Brain microvascular endothelial cell (primary cell): Measurements from ENCODE around the gene CKAP5.
A peak's percentile ranks its signal among the peaks of the same experiment; 100 is the strongest.

Experiments used
- DNase-seq: peaks from one replicate; pipeline ENCODE4 v3.0.0-alpha.2; 2020
- H3K27ac ChIP-seq: fragments of 250-450 bp; sonication (Bioruptor Pico); 2 replicates; pipeline ENCODE4 v1.5.1; 2020; ENCODE audit warnings: mild to moderate bottlenecking, moderate library complexity
- H3K27me3 ChIP-seq: fragments of 250-450 bp; sonication (Bioruptor Pico); replicated peaks from 2 replicates; pipeline ENCODE4 v1.5.1; 2020; ENCODE audit warnings: mild to moderate bottlenecking
- H3K36me3 ChIP-seq: fragments of 250-450 bp; sonication (Bioruptor Pico); replicated peaks from 2 replicates; pipeline ENCODE4 v1.5.1; 2020; ENCODE audit warnings: mild to moderate bottlenecking
- H3K4me3 ChIP-seq: 2 replicates; pipeline ENCODE4 v1.5.1; 2011; ENCODE audit warnings: low read depth, mild to moderate bottlenecking, control low read depth, low read length, moderate library complexity
- in situ Hi-C: cut with HindIII; loops from 2 replicates; pipeline ENCODE4 v1.10.0; 2017; ENCODE audit warnings: low sequenced_read_pairs, low pct_ligation_motif_present
- TF ChIP-seq, protein P1 (sequence below): IDR thresholded peaks from 2 replicates; pipeline ENCODE4 v1.5.1; 2011; ENCODE audit warnings: low read depth, mild to moderate bottlenecking, moderate library complexity, low read length, control low read depth, inconsistent platforms; ENCODE audit errors: missing control alignments

Gene CKAP5

DNA sequence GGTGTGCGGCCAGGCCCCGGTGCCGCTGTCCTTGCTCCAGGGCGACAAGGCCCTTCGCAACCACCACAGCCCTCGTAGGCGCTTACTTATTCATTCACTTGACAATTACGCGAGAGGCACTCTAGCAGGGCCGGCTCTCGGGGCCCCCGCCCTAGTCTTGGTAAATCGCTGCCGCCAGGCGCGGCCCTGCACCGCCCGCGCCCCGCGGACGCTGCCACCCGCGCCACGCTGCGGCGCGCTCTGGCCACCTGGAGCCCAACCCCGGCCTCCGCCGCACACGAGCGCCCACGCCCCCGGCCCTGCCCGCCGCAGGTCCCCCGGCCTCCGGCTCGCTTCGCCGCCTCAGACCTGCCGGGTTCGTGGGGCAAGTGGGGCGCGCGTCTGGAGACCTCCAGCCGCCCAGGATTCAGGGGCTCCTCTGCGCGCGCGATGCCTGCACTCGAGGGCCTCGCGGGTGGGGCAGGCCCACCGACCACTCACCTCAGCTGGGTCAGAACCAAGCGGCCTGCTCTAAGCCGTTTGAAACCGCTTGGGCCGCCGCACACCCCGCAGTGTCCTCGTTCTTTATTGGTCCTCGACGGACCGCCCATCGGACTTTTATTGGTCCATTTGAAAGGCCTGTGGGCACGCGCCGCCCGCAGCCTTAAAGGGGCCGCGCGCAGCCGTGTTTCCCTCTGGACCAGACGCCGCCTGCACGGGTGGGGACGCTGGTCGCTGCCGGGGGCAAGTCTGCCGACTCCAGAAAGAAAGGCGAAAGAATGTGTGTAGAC lies at the start of gene CKAP5:
Gene CKAP5 (minus strand): TSS at position 541 of the 770 bp plus-strand sequence. CDS start 25,049 bp downstream, outside the sequence.
- peak; percentile 90 for DNase-seq
- Histone ChIP-seq H3K27me3 (no peaks in the 10 kb centered on the region), H3K27ac (peak within 1 kb of the TSS; percentile 80), H3K4me3 (peak within 1 kb of the TSS; percentile 94), H3K36me3 (no peaks in the 10 kb centered on the region)
- in situ Hi-C loops, result no loop called here
- TF ChIP-seq, protein P1, sequence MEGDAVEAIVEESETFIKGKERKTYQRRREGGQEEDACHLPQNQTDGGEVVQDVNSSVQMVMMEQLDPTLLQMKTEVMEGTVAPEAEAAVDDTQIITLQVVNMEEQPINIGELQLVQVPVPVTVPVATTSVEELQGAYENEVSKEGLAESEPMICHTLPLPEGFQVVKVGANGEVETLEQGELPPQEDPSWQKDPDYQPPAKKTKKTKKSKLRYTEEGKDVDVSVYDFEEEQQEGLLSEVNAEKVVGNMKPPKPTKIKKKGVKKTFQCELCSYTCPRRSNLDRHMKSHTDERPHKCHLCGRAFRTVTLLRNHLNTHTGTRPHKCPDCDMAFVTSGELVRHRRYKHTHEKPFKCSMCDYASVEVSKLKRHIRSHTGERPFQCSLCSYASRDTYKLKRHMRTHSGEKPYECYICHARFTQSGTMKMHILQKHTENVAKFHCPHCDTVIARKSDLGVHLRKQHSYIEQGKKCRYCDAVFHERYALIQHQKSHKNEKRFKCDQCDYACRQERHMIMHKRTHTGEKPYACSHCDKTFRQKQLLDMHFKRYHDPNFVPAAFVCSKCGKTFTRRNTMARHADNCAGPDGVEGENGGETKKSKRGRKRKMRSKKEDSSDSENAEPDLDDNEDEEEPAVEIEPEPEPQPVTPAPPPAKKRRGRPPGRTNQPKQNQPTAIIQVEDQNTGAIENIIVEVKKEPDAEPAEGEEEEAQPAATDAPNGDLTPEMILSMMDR, result peak; percentile 7

DNA sequence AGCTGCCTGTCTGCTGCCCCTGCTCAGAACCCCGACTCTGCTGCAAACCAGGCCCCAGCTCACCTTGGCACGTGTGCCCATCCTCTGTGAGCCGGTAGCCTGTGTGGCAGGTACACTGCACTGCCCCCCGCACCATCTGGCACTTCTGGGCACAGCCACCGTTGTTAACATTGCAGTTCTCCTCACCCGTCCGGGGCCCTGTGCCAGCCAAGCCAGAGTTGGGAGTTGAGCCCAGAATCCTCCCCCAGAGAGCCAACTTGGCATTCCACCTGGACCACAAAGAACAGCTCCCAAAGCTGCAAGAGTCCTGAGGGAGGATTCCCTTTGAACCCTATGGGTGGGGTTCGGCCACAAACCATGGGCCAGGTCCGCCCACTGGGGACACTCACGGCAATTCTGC lies 49.7 kb upstream of the CKAP5 start:
- Histone ChIP-seq H3K4me3 (no peak overlapping the region), H3K27me3 (no peaks in the 10 kb centered on the region), H3K36me3 (peaks cover 2% of the 10 kb centered on the region), H3K27ac (no peak overlapping the region)
- in situ Hi-C loops, result no loop called here
- no peak for DNase-seq
- TF ChIP-seq, protein P1, result no peak

DNA sequence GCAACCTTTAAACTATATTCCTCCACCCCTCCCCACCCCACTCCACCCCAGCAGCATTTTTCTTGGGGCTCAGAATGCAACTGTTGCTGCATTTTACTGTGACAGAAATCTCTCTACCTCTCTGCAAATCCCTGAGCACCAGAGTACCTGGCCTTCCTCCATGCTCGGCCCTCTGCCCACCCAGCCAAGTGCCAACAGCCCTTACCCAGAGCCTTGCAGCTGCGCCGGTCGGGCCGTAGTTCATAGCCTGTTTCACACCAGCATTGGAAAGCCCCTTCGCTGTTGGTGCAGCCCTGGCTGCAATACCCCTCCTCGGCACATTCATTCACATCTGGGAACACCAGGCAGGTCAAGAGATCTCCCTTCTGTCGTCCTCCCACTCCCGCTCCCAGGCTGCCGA lies 48.9 kb upstream of the CKAP5 start:
- no peak overlapping the region for H3K27ac ChIP-seq
- no peaks in the 10 kb centered on the region for H3K27me3 ChIP-seq
- DNase-seq, result no peak
- H3K4me3 ChIP-seq, result no peak overlapping the region
- H3K36me3 ChIP-seq, result peaks cover 2% of the 10 kb centered on the region
- in situ Hi-C loops, result no loop called here
- TF ChIP-seq, protein P1, result no peak

DNA sequence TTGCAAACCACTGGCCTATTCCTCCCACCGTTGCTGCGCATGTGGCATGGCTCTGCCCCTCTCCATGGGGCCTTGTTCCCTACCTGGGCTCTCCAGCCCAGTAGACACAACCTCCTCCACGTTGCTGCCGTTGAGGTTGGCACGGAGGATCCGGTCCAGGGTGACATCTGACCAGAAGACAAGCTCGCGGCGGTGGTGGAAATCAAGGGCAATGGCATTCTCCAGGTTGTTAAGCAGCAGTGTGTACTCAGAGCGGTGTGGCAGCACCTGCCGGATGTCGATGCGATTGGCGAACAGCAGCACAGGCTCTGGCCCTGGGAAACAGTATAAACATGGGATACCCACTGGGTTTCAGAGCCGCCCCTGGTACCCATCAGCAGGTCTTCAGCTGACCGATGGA lies 48.4 kb upstream of the CKAP5 start:
- no peaks in the 10 kb centered on the region for H3K27me3 ChIP-seq
- H3K27ac ChIP-seq, result no peak overlapping the region
- no peak overlapping the region for H3K4me3 ChIP-seq
- H3K36me3 ChIP-seq, result peaks cover 2% of the 10 kb centered on the region
- in situ Hi-C loops, result no loop called here
- TF ChIP-seq, protein P1, result no peak
- no peak for DNase-seq

DNA sequence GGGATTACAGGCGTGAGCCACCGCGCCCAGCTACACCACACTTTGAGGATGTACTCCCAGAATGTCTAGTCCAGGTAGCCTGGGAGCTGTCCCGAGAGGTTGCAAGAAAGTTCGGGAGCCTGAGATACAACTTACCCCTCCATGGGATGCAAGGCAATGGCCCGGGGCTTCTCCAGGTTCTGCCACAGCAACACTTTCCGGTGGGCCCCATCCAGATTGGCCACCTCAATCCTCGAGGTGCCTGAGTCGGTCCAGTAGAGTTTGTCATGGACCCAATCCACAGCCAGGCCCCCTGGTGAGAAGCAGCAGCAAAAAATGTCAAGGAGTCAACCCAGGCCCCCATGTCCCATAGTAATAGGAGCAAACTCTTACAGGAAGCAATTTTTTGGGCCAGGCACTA lies 46.8 kb upstream of the CKAP5 start:
- TF ChIP-seq, protein P1, result no peak
- H3K4me3 ChIP-seq, result no peak overlapping the region
- no peaks in the 10 kb centered on the region for H3K27me3 ChIP-seq
- in situ Hi-C loops, result no loop called here
- H3K27ac ChIP-seq, result no peak overlapping the region
- DNase-seq, result no peak
- H3K36me3 ChIP-seq, result no peaks in the 10 kb centered on the region

DNA sequence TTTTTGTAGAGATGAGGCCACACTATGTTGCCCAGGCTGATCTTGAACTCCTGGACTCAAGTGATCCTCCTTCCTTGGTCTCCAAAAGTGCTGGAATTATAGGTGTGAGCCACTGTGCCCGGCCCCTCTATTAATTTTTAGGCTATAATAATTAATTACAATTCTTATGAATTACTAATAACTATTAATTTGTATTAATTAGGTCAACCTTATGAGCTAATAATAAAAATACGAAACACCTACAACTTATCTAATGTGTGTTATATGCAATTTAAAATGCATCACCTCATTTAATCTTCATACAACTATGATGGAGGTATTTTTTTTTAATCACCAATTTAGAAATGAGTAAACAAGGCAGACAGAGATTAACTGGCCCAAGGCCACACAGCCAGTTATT lies 46.0 kb upstream of the CKAP5 start:
- TF ChIP-seq, protein P1, result no peak
- DNase-seq, result no peak
- H3K36me3 ChIP-seq, result no peaks in the 10 kb centered on the region
- H3K4me3 ChIP-seq, result no peak overlapping the region
- in situ Hi-C loops, result no loop called here
- no peaks in the 10 kb centered on the region for H3K27me3 ChIP-seq
- H3K27ac ChIP-seq, result no peak overlapping the region
